ENCODE results near the gene SCIN. TPM values are rescaled to one million over a fixed set of nuclear protein-coding genes. Genes with fewer than 3 reads are reported as not detected.

Gene SCIN
- total RNA-seq, 1 donor from 2014 or later, result 3.9 TPM

- H3K36me3 Mint-ChIP-seq, result no peaks in the 10 kb centered on the region
- no peak for TF ChIP-seq CTCF (conservative IDR thresholded peaks at IDR 0.05)
- no peaks in the 10 kb centered on the region for H3K9me3 Mint-ChIP-seq
- H3K27me3 Mint-ChIP-seq, result no peaks in the 10 kb centered on the region
- H3K4me3 Mint-ChIP-seq, result no peak overlapping the region
- DNase-seq (ENCODE audit: extremely low spot score, unreplicated experiment), result no peak
- no peak overlapping the region for H3K27ac Mint-ChIP-seq
- H3K4me1 Mint-ChIP-seq (ENCODE audit: unreplicated experiment), result no peaks in the 10 kb centered on the region
Measured at GRCh38 chr7:12588259-12588904, 17.9 kb downstream of the SCIN start.

- H3K4me3 Mint-ChIP-seq, result no peak overlapping the region
- peaks cover 5% of the 10 kb centered on the region for H3K9me3 Mint-ChIP-seq
- no peak for DNase-seq (ENCODE audit: extremely low spot score, unreplicated experiment)
- H3K4me1 Mint-ChIP-seq (ENCODE audit: unreplicated experiment), result no peaks in the 10 kb centered on the region
- TF ChIP-seq CTCF (conservative IDR thresholded peaks at IDR 0.05), result no peak
- no peak overlapping the region for H3K27ac Mint-ChIP-seq
- H3K27me3 Mint-ChIP-seq, result no peaks in the 10 kb centered on the region
- H3K36me3 Mint-ChIP-seq, result no peaks in the 10 kb centered on the region
Measured at GRCh38 chr7:12590559-12590958, 20.0 kb downstream of the SCIN start.

- H3K36me3 Mint-ChIP-seq, result no peaks in the 10 kb centered on the region
- TF ChIP-seq CTCF (conservative IDR thresholded peaks at IDR 0.05), result no peak
- no peak for DNase-seq (ENCODE audit: extremely low spot score, unreplicated experiment)
- peaks cover 5% of the 10 kb centered on the region for H3K9me3 Mint-ChIP-seq
- H3K27me3 Mint-ChIP-seq, result no peaks in the 10 kb centered on the region
- H3K4me1 Mint-ChIP-seq (ENCODE audit: unreplicated experiment), result no peaks in the 10 kb centered on the region
- no peak overlapping the region for H3K27ac Mint-ChIP-seq
- H3K4me3 Mint-ChIP-seq, result no peak overlapping the region
Measured at GRCh38 chr7:12594122-12594897, 23.8 kb downstream of the SCIN start.

GRCh38 chr7:12595148-12595547 is 24.6 kb downstream of the SCIN start:
- Mint-ChIP-seq H3K27ac (no peak overlapping the region), H3K27me3 (no peaks in the 10 kb centered on the region), H3K4me3 (no peak overlapping the region), H3K4me1 (ENCODE audit: unreplicated experiment) (no peaks in the 10 kb centered on the region), H3K9me3 (peaks cover 5% of the 10 kb centered on the region), H3K36me3 (no peaks in the 10 kb centered on the region)
- no peak for DNase-seq (ENCODE audit: extremely low spot score, unreplicated experiment)
- no peak for TF ChIP-seq CTCF (conservative IDR thresholded peaks at IDR 0.05)

GRCh38 chr7:12596225-12596790 is 25.8 kb downstream of the SCIN start:
- H3K9me3 Mint-ChIP-seq, result peaks cover 10% of the 10 kb centered on the region
- H3K27ac Mint-ChIP-seq, result no peak overlapping the region
- TF ChIP-seq CTCF (conservative IDR thresholded peaks at IDR 0.05), result no peak
- no peaks in the 10 kb centered on the region for H3K27me3 Mint-ChIP-seq
- no peak for DNase-seq (ENCODE audit: extremely low spot score, unreplicated experiment)
- no peak overlapping the region for H3K4me3 Mint-ChIP-seq
- H3K4me1 Mint-ChIP-seq (ENCODE audit: unreplicated experiment), result no peaks in the 10 kb centered on the region
- no peaks in the 10 kb centered on the region for H3K36me3 Mint-ChIP-seq

Data from type B pancreatic cell (in vitro differentiated cells).